GM23338 (cell line): Measurements from ENCODE around the gene KRT8.

Experiments used
- CREB1 ChIP-seq: fragments of 250-450 bp; sonication (Bioruptor Pico); IDR thresholded peaks from 2 replicates; pipeline ENCODE4 v1.5.0; 2020; ENCODE audit warnings: low read depth, mild to moderate bottlenecking, moderate library complexity
- EZH2 ChIP-seq: fragments of 200-600 bp; sonication (generic); IDR thresholded peaks from one replicate; pipeline ENCODE4 v1.8.0; 2017; ENCODE audit warnings: antibody characterized with exemption, mild to moderate bottlenecking, low read depth; ENCODE audit not compliant: unreplicated experiment
- EZH2phosphoT487 ChIP-seq: fragments of 200-600 bp; sonication (generic); IDR thresholded peaks from one replicate; pipeline ENCODE4 v1.8.1; 2018; ENCODE audit warnings: antibody characterized with exemption; ENCODE audit not compliant: unreplicated experiment
- JUNB ChIP-seq: IDR thresholded peaks from one replicate; pipeline ENCODE4 v1.6.1; 2016; ENCODE audit warnings: antibody characterized with exemption; ENCODE audit not compliant: unreplicated experiment
- NANOG ChIP-seq: IDR thresholded peaks from 2 replicates; pipeline ENCODE4 v1.6.1; 2016; ENCODE audit warnings: antibody characterized with exemption, borderline replicate concordance
- POLR2AphosphoS5 ChIP-seq: IDR thresholded peaks from 2 replicates; pipeline ENCODE4 v1.6.1; 2016; ENCODE audit warnings: antibody characterized with exemption, low read depth
- REST ChIP-seq: IDR thresholded peaks from one replicate; pipeline ENCODE4 v1.6.1; 2018; ENCODE audit warnings: antibody characterized with exemption; ENCODE audit not compliant: unreplicated experiment
- STAT1 ChIP-seq: IDR thresholded peaks from one replicate; pipeline ENCODE4 v1.6.1; 2016; ENCODE audit warnings: antibody characterized with exemption; ENCODE audit not compliant: unreplicated experiment
- ZNF114 ChIP-seq: fragments of 250-450 bp; sonication (Bioruptor Pico); IDR thresholded peaks from 2 replicates; pipeline ENCODE4 v1.5.0; 2020; ENCODE audit warnings: mild to moderate bottlenecking, moderate library complexity
- TF ChIP-seq, protein P1 (sequence below), 2 experiments: fragments of 200-600 bp in 1 of 2; sonication (generic) in 1 of 2; conservative IDR thresholded peaks; 2 replicates each; pipeline versions ENCODE4 v1.5.1 to v1.6.1; 2016 to 2017; ENCODE audit warnings: antibody characterized with exemption in 2 of 2, low read depth in 2 of 2, mild to moderate bottlenecking in 2 of 2, moderate library complexity in 1 of 2
- TF ChIP-seq, protein P2 (sequence below): IDR thresholded peaks from 2 replicates; pipeline ENCODE4 v1.6.1; 2016; ENCODE audit warnings: antibody characterized with exemption

DNA sequence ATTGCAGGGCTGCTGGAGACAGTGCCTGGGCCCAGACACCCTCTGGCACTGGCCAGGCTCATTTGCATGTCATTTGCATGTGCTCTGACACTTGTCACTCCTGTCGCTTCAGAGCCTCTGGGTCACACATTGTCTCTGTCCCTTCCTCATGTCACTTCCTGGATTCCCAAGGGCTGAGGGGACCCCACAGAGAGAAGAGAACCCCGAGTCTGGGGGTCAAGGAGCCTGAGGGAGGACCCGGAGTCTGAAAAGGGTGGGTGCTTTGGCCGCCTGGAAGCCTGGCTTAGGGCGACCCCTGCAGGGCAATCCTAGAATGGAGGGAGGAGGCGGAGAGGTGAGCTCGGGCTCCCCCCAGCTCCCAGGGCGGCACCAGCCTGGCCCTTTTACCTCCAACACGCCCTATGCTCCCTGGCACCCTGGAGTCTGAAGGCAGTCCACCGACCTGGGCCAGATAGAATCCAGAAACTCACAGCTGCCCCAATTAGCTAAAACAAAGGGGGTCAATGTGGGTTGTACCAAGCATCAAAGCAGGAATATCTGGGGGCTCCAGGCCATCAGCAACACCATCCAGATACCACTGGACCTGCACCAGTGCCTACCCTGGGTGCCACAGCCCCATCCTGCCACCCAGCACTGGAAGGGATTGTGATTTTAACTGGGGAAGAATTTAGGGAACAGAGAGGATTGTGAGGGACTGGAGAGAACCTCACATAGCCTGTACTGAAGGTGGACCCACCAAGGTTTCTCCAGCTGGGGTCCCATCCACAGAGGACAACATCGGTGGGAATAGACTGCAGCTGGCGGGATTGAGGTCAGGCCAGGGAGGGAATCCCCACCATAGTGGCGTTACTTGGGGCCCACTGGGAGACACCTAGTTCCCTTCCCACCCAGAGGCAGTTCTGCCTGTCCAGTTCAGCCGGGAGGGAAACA, 34.2 kb downstream of the KRT8 start:
- TF ChIP-seq, protein P1, sequence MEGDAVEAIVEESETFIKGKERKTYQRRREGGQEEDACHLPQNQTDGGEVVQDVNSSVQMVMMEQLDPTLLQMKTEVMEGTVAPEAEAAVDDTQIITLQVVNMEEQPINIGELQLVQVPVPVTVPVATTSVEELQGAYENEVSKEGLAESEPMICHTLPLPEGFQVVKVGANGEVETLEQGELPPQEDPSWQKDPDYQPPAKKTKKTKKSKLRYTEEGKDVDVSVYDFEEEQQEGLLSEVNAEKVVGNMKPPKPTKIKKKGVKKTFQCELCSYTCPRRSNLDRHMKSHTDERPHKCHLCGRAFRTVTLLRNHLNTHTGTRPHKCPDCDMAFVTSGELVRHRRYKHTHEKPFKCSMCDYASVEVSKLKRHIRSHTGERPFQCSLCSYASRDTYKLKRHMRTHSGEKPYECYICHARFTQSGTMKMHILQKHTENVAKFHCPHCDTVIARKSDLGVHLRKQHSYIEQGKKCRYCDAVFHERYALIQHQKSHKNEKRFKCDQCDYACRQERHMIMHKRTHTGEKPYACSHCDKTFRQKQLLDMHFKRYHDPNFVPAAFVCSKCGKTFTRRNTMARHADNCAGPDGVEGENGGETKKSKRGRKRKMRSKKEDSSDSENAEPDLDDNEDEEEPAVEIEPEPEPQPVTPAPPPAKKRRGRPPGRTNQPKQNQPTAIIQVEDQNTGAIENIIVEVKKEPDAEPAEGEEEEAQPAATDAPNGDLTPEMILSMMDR (conservative IDR thresholded peaks at IDR 0.05; ENCODE audit: low read depth in 2 of 2): peak; percentile 87 to 93
- TF ChIP-seq JUNB (no peak), REST (no peak), POLR2AphosphoS5 (no peak), CREB1 (CRISPR knock-in tag) (no peak), ZNF114 (no peak), EZH2 (no peak), STAT1 (no peak), NANOG (no peak), EZH2phosphoT487 (no peak)
- TF ChIP-seq, protein P2, sequence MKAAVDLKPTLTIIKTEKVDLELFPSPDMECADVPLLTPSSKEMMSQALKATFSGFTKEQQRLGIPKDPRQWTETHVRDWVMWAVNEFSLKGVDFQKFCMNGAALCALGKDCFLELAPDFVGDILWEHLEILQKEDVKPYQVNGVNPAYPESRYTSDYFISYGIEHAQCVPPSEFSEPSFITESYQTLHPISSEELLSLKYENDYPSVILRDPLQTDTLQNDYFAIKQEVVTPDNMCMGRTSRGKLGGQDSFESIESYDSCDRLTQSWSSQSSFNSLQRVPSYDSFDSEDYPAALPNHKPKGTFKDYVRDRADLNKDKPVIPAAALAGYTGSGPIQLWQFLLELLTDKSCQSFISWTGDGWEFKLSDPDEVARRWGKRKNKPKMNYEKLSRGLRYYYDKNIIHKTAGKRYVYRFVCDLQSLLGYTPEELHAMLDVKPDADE: no peak
